ENCODE results near the gene MRPL16. TPM values are rescaled to one million over a fixed set of nuclear protein-coding genes. Genes with fewer than 3 reads are reported as not detected.
A peak's percentile ranks its signal among the peaks of the same experiment; 100 is the strongest.

MRPL16 gene
- polyA plus RNA-seq, 1 of the 3 experiments (the other 2 are of a cell fraction) = 77.6 TPM

- no peak overlapping the region for H2AFZ ChIP-seq (ENCODE audit: low read depth)
- H3K4me2 ChIP-seq = no peak overlapping the region
- H3K79me2 ChIP-seq (ENCODE audit: insufficient read depth) = no peaks in the 10 kb centered on the region
- peak; percentile 53 for DNase-seq
- ChIA-PET CTCF (interaction anchor here (0.5 to 1.3 kb wide), 12 partner anchors 15 to 428 kb away, joined by 3 to 6 read pairs (median 3); no protein-coding TSS in a partner anchor), POLR2A (no interaction called here)
- no peak overlapping the region for H3K9ac ChIP-seq
- 1% methylated on average over 9 of the region's 9 CpGs for WGBS (ENCODE audit: low lambda C conversion rate)
- H3K27me3 ChIP-seq (ENCODE audit: insufficient read depth) = no peaks in the 10 kb centered on the region
- H3K36me3 ChIP-seq (replicated peaks in 1 of 2; ENCODE audit: control insufficient read depth in 1 of 2, insufficient read depth in 2 of 2, low read length in 1 of 2) = no peaks in the 10 kb centered on the region
- no peak overlapping the region for H3K27ac ChIP-seq (ENCODE audit: low read depth in 2 of 2, low read length in 1 of 2)
- H3K9me2 ChIP-seq = no peaks in the 10 kb centered on the region
- no peaks in the 10 kb centered on the region for H3K9me3 ChIP-seq
- no peaks in the 10 kb centered on the region for H4K20me1 ChIP-seq (ENCODE audit: insufficient read depth)
- no peak overlapping the region for H3K4me3 ChIP-seq (ENCODE audit: low read depth in 2 of 2, low read length in 1 of 2)
- no peaks in the 10 kb centered on the region for H3K4me1 ChIP-seq (ENCODE audit: control insufficient read depth in 1 of 2, insufficient read depth in 2 of 2, low read depth in 1 of 2, low read length in 1 of 2)
- TF ChIP-seq SMC3 (IDR thresholded peaks at IDR 0.05; ENCODE audit: low read depth, low read length) = peak; percentile 59
- TF ChIP-seq GATA2 (CRISPR knock-in tag; IDR thresholded peaks at IDR 0.05) = no peak
- no peak for TF ChIP-seq FOSL2 (IDR thresholded peaks at IDR 0.05; ENCODE audit: borderline replicate concordance, low read depth)
- no peak for TF ChIP-seq MXI1 (IDR thresholded peaks at IDR 0.05; ENCODE audit: low read depth, low read length)
- TF ChIP-seq CHD2 (IDR thresholded peaks at IDR 0.05; ENCODE audit: low read length, partially characterized antibody) = no peak
- no peak for TF ChIP-seq USF2 (IDR thresholded peaks at IDR 0.05; ENCODE audit: borderline replicate concordance, low read depth, low read length)
- TF ChIP-seq USF1 (IDR thresholded peaks at IDR 0.05; ENCODE audit: borderline replicate concordance, low read depth) = no peak
- TF ChIP-seq, protein P1, sequence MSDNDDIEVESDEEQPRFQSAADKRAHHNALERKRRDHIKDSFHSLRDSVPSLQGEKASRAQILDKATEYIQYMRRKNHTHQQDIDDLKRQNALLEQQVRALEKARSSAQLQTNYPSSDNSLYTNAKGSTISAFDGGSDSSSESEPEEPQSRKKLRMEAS (IDR thresholded peaks at IDR 0.05; ENCODE audit: low read depth) = no peak
- TF ChIP-seq FOXJ3 (CRISPR knock-in tag; IDR thresholded peaks at IDR 0.05) = no peak
- TF ChIP-seq, protein P2, sequence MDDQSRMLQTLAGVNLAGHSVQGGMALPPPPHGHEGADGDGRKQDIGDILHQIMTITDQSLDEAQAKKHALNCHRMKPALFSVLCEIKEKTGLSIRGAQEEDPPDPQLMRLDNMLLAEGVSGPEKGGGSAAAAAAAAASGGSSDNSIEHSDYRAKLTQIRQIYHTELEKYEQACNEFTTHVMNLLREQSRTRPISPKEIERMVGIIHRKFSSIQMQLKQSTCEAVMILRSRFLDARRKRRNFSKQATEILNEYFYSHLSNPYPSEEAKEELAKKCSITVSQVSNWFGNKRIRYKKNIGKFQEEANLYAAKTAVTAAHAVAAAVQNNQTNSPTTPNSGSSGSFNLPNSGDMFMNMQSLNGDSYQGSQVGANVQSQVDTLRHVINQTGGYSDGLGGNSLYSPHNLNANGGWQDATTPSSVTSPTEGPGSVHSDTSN (IDR thresholded peaks at IDR 0.05) = no peak
- peak; percentile 83 for TF ChIP-seq RAD21 (IDR thresholded peaks at IDR 0.05; ENCODE audit: low read length)
- TF ChIP-seq ELF1 (IDR thresholded peaks at IDR 0.05) = no peak
- no peak for TF ChIP-seq JUND (IDR thresholded peaks at IDR 0.05)
- no peak for TF ChIP-seq GABPA (IDR thresholded peaks at IDR 0.05; ENCODE audit: low read depth)
- TF ChIP-seq RCOR1 (IDR thresholded peaks at IDR 0.05; ENCODE audit: low read length) = no peak
- no peak for TF ChIP-seq IRF3 (IDR thresholded peaks at IDR 0.05; ENCODE audit: low read depth, low read length)
- TF ChIP-seq, protein P3, sequence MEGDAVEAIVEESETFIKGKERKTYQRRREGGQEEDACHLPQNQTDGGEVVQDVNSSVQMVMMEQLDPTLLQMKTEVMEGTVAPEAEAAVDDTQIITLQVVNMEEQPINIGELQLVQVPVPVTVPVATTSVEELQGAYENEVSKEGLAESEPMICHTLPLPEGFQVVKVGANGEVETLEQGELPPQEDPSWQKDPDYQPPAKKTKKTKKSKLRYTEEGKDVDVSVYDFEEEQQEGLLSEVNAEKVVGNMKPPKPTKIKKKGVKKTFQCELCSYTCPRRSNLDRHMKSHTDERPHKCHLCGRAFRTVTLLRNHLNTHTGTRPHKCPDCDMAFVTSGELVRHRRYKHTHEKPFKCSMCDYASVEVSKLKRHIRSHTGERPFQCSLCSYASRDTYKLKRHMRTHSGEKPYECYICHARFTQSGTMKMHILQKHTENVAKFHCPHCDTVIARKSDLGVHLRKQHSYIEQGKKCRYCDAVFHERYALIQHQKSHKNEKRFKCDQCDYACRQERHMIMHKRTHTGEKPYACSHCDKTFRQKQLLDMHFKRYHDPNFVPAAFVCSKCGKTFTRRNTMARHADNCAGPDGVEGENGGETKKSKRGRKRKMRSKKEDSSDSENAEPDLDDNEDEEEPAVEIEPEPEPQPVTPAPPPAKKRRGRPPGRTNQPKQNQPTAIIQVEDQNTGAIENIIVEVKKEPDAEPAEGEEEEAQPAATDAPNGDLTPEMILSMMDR (IDR thresholded peaks at IDR 0.05) = peak; percentile 78
- TF ChIP-seq TAF1 (IDR thresholded peaks at IDR 0.05; ENCODE audit: borderline replicate concordance, low read depth, low read length) = no peak
- no peak for TF ChIP-seq YY1 (IDR thresholded peaks at IDR 0.05; ENCODE audit: low read depth)
- no peak for TF ChIP-seq RXRA (IDR thresholded peaks at IDR 0.05; ENCODE audit: borderline replicate concordance, low read depth)
- no peak for TF ChIP-seq ZBTB33 (IDR thresholded peaks at IDR 0.05; ENCODE audit: borderline replicate concordance, low read depth)
- no peak for TF ChIP-seq TEAD4 (IDR thresholded peaks at IDR 0.05; ENCODE audit: borderline replicate concordance, insufficient read depth)
- TF ChIP-seq RFX5 (IDR thresholded peaks at IDR 0.05; ENCODE audit: low read length) = no peak
- no peak for TF ChIP-seq EP300 (IDR thresholded peaks at IDR 0.05; ENCODE audit: borderline replicate concordance in 1 of 2, low read depth in 1 of 2, low read length in 1 of 2)
- TF ChIP-seq NFIC (IDR thresholded peaks at IDR 0.05; ENCODE audit: borderline replicate concordance) = no peak
- no peaks in the 10 kb centered on the region for H3F3A ChIP-seq (replicated peaks; ENCODE audit: insufficient read depth)
These were observed 12.5 kb upstream of the MRPL16 start for GRCh38 chr11:59822989-59823566.
